Stimulated activated CD8-positive, alpha-beta memory T cell treated with anti-CD3 and anti-CD28 coated beads, Interleukin-4, amount 100 ng/mL, for 48 hours (primary cell): ENCODE data around the gene ATG13.

Source experiments
- DNase-seq: peaks from one replicate; pipeline ENCODE4 v3.0.0-alpha.2; 2020

The ATG13 gene

DNA sequence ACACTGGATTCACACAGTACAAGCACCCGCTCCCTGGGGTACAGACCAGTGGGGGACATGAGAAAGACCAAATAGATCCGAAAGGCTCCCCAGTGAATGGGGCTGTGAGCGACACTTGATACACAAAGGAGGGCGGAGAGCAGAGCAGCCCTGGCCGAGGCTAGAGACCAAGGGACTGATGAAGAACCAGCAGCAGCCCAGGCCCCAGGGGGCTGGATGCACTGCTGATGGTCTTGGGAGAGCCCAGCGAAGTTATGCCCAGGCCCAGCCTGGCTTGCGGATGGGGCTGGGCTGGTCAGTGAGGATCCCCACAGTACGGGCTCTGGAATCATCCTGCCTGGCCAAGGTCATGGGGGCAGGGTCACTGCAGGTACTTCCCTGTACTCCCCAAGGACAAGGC lies 59.8 kb downstream of the ATG13 start:
- no peak for DNase-seq

DNA sequence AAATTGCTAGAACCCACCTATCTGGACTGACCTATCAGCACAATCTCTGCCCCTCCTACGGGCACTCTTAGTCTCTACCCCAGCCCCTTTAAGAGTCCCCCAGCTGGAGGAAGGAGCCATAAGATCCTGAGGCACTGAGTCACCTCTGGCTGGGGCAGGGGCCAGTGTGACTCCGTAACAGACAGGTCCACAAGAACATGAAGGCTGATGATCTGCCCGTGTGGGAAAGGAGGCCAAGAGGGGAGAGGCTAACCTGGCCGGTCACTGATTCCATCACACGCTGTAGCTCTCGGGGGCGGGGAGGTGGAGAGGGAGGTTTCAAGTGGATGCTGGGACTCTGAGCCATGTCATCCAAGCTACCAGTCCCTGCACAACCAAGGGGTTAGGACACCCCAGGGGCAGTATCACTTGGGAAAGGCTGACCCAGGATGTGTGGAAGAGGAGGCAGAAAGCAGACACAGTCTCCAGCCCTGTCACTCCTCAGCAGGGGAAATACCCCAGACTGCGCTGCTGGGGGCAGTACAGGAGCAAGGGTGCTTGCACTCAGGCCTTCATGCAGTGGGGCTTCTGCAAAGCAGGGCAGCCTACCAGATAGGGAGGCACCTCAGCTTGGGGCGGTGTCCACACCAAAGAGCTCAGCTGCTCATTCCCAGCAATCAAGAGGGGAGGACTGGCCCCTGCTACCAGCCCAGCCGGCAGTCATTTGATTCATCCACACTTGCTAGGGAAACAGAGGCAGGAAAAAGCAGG lies 60.8 kb downstream of the ATG13 start:
- DNase-seq, result no peak

DNA sequence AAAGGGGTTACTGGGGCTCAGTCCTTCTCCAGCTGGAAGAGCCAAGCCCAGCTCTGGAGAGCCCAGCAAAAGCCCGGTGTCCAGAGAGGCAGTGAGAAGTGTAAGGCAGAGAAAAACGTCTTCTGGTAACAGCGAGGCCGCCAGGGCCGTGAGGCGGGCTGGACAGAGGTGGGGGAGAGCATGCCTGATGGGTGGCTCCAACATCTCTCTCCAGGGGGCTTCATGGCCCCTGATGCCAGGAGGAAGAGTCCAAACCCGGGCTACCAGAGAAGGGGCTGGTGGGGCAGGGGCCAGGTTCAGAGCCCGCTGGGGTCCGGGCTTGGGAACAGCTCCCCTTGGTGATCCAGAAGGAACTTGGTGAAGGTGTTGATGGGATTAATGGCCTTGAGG lies 61.4 kb downstream of the ATG13 start:
- no peak for DNase-seq

DNA sequence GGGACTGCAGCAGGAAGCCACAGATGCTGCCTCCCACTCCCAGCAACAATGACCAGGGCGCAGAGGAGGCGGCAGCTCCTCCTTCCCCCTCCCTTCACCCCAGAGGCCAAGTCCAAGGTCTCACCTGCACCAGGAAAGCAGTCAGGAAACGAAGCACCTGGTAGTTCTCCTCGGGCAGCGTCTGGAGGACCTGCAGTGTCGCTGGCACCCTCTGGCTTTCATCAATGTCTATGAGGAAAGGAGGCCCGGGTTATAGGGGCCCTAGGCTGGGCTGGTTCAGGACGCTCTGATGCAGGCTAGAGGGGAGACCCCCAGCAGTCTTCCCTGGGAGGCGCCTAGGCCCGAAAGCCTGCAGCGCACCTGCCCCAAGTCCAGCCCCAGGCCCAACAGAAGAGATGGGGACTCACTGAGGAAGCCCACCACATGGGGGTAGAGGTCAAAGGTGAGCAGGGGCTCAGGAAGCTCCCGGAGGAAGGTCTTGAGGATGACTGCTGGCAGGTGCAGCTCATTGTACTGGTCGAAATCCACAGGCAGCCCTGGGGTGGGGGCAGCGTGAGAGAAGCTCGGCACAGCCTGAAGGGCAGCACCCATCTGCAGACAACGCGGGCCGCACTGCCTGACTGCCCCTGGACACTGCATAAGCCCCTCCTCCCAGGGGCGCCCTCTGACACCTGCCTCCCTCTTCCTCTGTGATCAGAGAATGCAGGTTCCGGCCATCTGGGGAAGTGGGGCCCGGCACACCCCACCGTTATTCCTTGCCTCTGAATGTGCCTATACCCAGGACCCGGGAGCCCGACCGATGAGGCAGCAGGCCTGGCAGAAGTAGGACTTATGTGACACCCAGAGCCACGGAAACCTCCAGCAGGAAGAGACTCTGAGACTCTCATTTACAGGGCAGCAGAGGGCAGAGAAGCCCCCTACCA lies 62.1 kb downstream of the ATG13 start:
- DNase-seq, result no peak

DNA sequence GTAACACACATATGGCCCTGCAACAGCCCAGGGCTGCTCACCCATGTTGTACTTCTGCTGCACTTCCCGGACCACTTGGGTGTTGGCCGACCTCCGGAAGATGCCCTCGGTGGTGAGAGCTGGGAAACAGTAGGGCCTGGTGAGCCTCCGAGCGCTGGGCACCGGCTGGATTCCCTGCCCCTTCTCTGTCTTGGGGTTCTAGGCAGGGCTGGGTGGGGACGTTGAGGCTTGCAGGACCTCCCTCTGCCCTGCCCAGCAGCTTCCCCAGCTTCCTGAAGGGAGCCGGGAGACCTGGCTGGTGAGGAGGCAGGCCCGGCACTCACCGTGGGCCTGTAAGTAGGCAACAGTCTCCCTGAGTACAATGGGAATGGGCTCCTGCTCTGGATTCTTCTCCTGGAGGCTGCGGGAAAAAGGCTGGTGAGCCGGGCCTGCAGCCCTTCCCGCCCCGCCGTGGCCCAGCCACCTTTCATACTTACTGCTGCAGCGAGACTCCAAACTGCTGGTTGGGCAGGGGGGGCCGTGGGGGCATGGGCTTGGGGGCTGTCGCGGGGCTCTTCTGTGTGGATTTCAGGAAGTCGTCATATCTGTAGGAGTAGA lies 62.9 kb downstream of the ATG13 start:
- DNase-seq, result no peak

DNA sequence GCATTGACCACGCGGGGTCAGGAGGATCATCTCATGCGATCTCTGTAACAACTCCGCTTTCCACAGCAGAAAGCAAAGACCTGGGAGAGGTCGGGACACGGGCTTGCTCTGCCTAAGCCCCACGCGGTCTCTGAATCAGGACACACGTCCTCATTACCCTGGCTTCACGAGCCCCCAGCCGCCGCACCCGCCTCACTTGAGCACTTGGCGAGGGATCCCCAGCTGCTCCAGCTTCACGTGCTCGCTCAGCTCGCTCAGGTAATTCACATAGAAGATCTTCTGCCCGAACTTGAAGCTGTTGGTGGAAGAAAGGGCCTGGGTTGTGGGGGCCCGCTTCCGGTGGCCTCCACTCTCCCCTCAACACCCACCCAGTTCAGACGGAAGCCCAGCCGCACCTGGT lies 63.5 kb downstream of the ATG13 start:
- DNase-seq, result no peak

DNA sequence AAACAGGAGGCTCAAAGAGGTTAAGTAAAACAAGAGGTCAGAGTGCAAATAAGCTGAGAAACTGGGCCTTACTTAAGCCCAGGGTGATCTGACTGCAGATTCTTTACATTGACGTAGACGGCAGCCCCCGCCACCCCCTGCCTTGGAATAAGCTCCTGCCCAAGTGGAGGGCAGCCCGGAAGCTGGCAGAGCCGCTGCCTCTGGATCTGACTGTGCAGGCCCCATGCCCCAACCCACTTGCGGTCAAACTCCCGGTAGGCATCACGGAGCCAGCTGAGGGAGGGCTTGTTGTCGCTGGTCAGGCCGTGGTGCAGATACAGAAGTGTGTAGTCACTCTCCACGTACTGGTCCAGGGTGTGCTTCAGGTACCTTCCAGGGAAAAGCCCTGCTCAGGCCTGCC lies 64.5 kb downstream of the ATG13 start:
- DNase-seq, result no peak

DNA sequence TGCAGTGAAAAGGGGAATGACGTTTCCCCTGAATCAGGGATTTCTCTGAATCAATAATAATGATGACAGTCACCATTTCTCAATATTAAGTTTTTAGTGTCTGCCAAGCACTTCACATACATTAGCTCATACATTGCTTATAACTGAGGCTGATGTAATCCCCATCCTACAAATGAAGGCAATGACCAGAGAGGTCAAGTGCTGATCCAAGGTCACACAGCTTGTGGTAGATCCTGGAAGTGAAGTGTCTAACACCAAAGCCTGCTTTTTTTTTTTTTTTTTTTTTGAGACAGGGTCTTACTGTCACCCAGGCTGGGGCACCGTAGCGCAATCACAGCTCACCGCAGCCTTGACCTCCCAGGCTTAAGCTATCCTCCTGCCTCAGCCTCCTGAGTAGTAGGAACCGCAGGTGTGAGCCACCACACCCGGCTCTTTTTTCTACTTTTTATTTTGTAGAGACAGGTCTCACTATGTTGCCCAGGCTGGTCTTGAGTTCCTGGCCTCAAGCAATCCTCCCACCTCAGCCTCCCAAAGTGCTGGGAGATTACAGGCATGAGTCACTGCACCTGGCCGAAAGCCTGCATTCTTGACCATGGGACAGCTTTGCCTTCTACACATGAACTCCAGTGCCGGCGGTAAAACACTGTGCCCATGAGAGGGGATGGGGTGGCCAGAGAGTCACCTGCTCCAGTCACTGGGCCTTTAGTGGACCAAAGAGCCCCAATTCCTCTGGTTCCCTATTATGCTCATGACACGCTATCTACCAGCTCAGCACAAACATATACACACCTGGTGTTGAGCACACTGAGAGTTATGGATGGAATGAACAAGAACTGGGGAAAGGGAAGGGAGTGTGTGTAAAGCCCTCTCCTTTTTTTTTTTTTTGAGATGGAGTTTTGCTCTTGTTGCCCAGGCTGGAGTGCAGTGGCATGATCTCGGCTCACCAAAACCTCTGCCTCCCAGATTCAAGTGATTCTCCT lies 65.7 kb downstream of the ATG13 start:
- no peak for DNase-seq

DNA sequence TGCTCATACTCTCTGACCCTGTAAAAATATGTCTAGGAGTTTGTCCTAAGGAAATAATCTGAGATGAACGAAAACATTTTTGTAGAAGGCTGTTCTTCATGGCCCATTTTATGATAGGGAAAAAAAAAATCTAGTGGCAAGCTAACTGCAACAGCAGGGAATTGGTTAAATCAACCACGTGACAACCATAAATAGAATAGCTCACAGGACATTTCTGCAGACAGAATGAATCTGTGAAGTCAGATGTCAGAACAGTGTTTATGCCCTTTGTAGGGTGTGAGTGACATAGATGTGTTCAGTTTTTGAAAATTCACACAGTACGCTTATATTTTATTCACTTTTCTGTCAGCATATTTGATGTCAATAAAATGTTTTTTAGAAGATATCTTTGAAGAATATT lies 67.0 kb downstream of the ATG13 start:
- no peak for DNase-seq

DNA sequence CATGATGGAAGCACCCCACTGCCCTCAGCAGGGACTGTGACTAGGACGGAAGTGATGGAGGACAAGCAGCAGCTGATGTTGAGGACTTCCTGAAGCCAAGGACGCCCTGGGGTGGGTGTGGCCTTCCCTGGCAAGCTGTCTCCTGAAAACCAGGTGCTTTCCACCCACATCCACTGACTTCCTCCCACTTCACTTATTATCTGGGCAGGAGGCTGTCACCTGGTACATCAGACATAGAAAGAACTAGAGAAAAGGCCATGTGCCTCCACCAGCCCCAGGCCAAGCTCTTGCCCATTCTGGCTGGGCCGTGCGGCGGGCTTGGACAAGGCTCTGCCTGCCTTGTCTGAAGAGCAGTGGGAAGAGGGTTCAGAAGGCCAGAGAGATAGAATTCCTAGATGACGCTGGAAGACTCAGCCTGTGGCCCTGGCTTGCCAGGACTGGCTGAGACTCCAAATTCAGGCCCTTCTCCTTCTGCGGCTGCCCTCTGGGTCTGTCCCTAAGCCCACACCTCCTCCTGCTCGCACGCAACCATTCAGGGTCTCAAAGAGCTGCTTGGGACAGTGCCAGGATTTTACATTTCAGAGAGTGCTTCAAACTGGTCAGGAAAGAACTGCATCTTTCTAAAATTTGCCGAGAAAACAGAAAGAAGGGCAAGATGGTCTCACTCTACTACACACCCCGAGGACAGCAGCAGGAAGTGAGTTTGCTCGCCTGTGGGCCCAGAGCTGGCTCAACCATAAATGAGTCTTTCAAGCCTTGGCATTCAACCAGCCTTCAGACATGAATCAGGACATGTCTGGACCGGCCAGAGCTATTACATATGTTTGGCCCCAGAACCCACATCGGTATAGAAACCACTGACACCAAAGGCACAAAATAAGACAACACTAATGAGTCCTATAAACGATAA lies 69.8 kb downstream of the ATG13 start:
- no peak for DNase-seq

DNA sequence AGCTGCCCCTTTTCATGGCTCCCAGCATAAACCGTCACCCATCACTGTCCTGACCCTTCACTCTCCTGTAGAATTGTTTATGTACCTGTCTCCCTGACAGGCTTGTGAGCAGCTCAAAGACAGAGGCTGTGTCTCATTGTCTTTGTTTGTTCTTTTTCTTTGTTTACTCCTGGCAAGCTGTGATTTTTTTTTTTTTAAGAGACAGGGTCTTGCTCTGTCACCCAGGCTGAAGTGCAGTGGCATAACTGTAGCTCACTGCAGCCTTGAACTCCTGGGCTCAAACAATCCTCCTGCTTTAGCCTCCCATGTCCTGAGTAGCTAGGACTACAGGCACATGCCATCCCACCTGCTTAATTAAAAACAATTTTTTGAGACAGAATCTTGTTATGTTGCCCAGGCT lies 73.3 kb downstream of the ATG13 start:
- DNase-seq, result no peak

DNA sequence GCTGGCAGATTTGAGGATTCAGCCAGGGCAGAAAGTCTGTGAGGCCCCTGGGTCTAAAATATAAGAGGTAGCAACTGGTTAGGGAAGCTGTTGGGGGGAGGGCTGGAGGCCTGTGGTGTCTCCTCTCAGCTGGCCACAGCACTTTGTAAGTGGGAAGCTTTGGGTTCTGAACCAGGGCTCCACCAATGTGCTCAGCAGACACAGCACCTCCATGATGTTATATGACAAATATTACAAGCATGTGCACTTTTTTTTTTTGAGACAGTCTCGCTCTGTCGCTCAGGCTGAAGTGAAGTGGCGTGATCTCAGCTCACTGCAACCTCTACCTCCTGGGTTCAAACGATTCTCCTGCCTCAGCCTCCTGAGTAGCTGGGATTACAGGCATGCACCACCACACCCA lies 75.1 kb downstream of the ATG13 start:
- DNase-seq, result no peak

DNA sequence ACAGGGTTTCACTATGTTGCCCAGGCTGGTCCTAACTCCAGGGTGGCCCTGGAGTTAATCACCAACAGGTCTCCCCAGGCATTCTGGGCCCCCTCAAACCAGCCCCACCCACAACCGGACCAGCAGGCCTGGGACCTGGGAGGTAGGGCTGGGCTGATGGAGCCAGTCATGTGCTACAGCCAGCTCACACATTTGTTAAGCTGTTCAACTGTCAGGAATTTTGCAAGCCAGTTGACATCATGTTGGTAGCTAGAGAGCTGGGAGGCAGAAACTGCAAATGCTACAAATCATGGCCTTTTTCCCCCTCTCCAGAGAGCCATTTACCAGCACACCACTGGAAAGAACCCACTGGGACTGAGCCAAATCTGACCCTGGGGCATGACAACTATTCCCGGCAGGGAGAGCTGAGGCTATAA lies 76.3 kb downstream of the ATG13 start:
- no peak for DNase-seq

DNA sequence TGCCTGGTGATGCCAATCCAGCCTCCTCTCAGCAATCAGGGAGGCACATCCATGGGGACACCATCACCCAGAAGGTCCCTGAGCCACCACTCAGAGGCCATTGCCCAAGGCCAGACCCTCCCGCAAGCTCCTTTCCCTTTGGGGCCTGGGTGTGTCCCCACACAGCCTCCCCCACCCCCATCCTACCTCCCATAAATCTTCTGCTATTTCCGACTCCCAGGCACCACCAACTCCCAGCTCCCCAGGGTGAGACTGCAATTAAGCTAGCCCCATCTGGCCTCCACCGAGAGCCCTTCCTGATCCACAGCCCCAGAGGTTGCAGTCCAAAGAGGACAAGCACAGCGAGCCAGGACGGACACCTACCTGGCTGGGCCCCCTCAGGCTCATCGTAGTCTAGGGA lies 76.7 kb downstream of the ATG13 start:
- DNase-seq, result no peak

DNA sequence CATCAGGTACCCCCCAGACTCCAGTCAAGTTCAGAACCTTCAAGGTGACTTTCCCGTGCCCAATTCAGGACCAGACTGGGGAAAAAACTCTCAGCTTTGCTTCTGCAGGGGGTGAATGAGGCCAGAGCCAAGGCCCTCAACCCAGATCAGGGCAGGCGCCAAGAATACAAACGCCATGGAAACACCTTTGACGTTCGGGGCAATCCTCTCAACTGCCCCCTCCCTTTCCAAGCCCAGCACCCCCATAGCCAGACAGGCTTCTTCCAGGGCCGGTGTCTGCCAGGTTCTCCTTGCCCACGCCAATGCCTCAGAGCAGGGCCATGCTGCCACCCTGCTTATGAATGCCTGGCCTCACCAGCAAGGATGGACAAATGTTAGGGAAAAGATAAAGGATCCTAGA lies 77.3 kb downstream of the ATG13 start:
- no peak for DNase-seq

DNA sequence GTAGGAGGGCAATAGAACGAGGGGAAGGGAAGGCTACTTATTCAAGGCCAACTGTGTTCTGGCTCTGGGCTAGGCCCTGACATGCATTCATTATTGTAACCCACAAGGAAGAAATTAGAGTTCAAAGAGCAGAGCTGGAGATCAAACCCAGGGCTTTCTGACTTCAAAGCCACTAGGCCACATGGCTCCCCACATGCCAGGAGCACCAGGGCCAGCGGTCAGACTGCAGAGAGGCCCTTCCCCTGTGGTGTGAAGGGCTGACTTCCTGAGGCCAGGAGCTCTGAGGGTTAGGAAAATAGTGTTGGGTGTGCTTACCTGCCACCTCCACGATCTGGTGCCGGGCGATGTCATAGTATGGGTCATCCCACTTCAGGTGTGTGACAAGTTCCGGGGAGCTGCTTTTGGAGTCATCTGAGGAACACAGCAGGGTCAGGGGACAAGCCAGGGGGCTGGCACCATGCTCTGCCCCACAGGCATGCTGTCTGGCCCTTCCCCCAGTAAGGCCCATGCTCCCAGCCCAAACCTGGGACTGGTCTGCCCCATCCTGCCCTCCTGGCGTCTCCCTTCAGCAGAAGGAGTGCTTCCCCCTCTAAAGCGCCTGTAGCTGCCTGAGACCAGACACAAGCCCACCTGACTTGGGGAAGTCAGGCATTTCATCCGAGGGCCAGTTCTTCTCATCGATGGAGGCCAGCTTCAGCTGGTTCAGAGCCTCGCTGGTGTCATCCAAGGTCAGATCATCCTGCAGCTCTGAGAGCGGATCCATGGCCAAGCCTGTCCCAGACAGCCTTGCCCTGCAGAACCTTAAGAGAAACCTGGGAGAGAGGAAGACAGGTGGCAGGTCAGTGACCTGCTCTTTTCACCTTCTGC lies 78.2 kb downstream of the ATG13 start:
- DNase-seq, result no peak

DNA sequence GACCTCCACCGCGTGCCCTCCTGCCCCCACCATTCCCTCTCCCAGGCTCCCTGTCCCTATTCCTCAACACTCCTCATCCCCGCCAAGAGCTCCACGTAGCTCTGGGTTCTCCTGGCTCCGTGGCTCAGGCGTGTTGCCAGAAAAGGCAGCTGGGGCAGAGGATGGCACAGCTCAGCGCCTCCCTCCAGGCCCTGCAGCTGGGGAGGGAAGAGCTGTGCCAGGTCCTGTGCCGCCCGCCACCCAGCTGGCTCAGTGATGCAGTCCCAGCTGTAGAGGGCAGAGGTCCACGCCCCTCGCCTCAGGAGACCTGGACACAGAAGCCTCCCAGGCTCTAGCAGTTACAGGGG lies 78.8 kb downstream of the ATG13 start:
- DNase-seq, result no peak

DNA sequence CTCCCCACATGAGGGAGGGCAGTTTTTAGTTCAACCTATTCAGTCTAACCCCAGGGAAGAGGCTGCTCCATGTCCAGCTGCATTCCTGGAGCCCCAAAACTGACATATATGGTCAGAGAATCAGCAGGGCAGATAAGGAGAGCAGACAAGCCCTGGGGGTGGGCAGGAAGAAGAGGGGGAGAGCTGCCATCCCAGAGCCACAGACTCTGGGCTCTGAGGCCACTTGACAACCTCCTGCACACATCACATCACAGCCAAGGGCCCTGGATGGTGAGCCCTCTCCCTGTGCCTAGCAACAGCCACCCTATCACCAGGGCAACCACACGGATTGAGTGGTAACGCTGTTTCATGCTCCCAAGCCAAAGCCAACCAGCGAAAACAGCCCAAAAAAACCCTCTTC lies 80.0 kb downstream of the ATG13 start:
- no peak for DNase-seq

DNA sequence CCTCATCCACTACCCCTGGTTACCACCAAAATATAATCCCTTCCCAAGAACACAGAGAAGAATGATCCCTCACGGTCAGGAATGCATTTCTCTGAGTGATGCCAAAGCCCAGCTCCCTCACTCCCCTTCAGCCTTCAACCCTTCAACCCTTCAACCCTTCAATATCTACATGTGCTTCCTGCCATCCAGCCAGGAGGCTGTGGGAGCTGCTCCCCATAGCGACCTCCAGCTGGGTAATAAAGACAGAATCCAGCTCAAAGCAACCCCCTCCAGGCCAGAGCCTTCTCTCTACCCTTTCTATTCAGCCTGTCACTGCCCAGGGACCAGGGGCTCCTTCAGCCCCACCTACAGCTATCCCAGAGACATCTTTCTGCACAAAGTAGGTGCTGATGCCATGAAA lies 80.4 kb downstream of the ATG13 start:
- no peak for DNase-seq

DNA sequence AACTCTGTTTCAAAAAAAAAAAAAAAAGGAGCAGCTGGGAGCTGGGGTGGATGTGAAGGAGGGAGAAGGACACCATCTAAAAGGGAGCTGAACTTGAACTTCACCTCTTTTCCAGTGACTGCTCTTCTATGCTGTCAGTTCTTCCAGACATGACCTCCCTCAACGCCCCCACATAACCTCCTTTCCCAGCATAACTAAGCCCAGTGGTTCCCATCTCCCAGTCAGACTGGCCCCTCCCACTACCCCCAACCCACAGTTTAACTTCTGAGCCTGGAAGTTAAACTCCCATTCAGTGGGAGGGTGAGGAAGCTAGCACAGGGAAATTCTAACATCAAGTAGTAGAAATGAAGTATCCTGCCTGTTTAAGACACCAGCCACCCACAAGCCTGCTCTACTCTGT lies 81.2 kb downstream of the ATG13 start:
- DNase-seq, result no peak
